OCI-LY3 (cell line): ENCODE results near the gene ASTN2.
"Not testable (repeated sequence)": the region's sequence is repeated elsewhere in the genome, so short reads cannot be mapped to it uniquely, and the experiment has no call there.

Source experiments
- H2AFZ ChIP-seq: fragments of 200-600, 300-600 bp; shearing (Covaris generic); 2 replicates; pipeline ENCODE4 v1.6.0; 2014; ENCODE audit warnings: antibody characterized with exemption, low read depth, low read length
- H3K27ac ChIP-seq: fragments of 200-600, 300-600 bp; sonication (generic); 2 replicates; pipeline ENCODE4 v1.5.1; 2014; ENCODE audit warnings: mild to moderate bottlenecking, low read length, moderate library complexity, mixed read lengths
- H3K27me3 ChIP-seq: fragments of 200-600, 300-600 bp; sonication (generic); 2 replicates; pipeline ENCODE4 v1.6.1; 2014; ENCODE audit warnings: low read depth, low read length, mixed read lengths
- H3K36me3 ChIP-seq: fragments of 200-600, 300-600 bp; sonication (generic); replicated peaks from 2 replicates; pipeline ENCODE3; 2014; ENCODE audit warnings: low read depth, low read length, mixed read lengths
- H3K4me1 ChIP-seq: fragments of 300-600, 200-600 bp; sonication (generic); 2 replicates; pipeline ENCODE4 v1.6.1; 2014; ENCODE audit warnings: low read length, mixed read lengths
- H3K4me2 ChIP-seq: fragments of 200-600, 300-600 bp; sonication (generic); 2 replicates; pipeline ENCODE4 v1.6.1; 2014; ENCODE audit warnings: low read length, mixed read lengths
- H3K4me3 ChIP-seq: fragments of 300-600, 200-600 bp; sonication (generic); 2 replicates; pipeline ENCODE4 v1.5.1; 2014; ENCODE audit warnings: antibody characterized with exemption, mild to moderate bottlenecking, low read length, moderate library complexity
- H3K79me2 ChIP-seq: fragments of 300-600, 200-600 bp; shearing (Covaris generic); 2 replicates; pipeline ENCODE4 v1.6.1; 2014; ENCODE audit warnings: mild to moderate bottlenecking, low read length, mixed read lengths
- H3K9ac ChIP-seq: fragments of 300-600, 200-600 bp; shearing (Covaris generic); 2 replicates; pipeline ENCODE4 v1.6.0; 2014; ENCODE audit warnings: mild to moderate bottlenecking, low read length, moderate library complexity
- H3K9me3 ChIP-seq: fragments of 200-600, 300-600 bp; shearing (Covaris generic); 2 replicates; pipeline ENCODE4 v1.6.1; 2014; ENCODE audit warnings: low read length, mixed read lengths; ENCODE audit not compliant: insufficient read depth
- H4K20me1 ChIP-seq: fragments of 200-600, 300-600 bp; sonication (generic); 2 replicates; pipeline ENCODE4 v1.6.1; 2016; ENCODE audit warnings: low read length, mixed read lengths; ENCODE audit not compliant: insufficient read depth
- CTCF ChIP-seq: fragments of 200-600, 300-600 bp; sonication (generic); IDR thresholded peaks from 2 replicates; pipeline ENCODE4 v1.5.1; 2014; ENCODE audit warnings: antibody characterized with exemption, low read length, low read depth
- EZH2phosphoT487 ChIP-seq: fragments of 200-600 bp; shearing (Covaris generic); IDR thresholded peaks from 2 replicates; pipeline ENCODE4 v1.6.1; 2018; ENCODE audit warnings: antibody characterized with exemption, mixed run types, low read depth

The ASTN2 gene

GRCh38 chr9:116843863-116844620, 570.8 kb downstream of the ASTN2 start:
- Histone ChIP-seq H3K9ac (no peak overlapping the region), H2AFZ (no peak overlapping the region), H3K9me3 (no peaks in the 10 kb centered on the region), H3K4me1 (no peaks in the 10 kb centered on the region), H4K20me1 (no peaks in the 10 kb centered on the region), H3K79me2 (no peaks in the 10 kb centered on the region), H3K36me3 (no peaks in the 10 kb centered on the region), H3K27me3 (peaks cover 6% of the 10 kb centered on the region), H3K4me3 (no peak overlapping the region), H3K27ac (no peak overlapping the region), H3K4me2 (no peak overlapping the region)
- TF ChIP-seq CTCF (no peak), EZH2phosphoT487 (no peak)

- H3K9ac ChIP-seq: no peak overlapping the region
- H3K27ac ChIP-seq: no peak overlapping the region
- no peaks in the 10 kb centered on the region for H3K79me2 ChIP-seq
- no peaks in the 10 kb centered on the region for H4K20me1 ChIP-seq
- TF ChIP-seq EZH2phosphoT487: no peak
- no peak for TF ChIP-seq CTCF
- no peaks in the 10 kb centered on the region for H3K27me3 ChIP-seq
- no peak overlapping the region for H3K4me3 ChIP-seq
- H3K36me3 ChIP-seq: no peaks in the 10 kb centered on the region
- H3K4me2 ChIP-seq: no peak overlapping the region
- no peaks in the 10 kb centered on the region for H3K9me3 ChIP-seq
- no peak overlapping the region for H2AFZ ChIP-seq
- H3K4me1 ChIP-seq: no peaks in the 10 kb centered on the region
These were observed 572.2 kb downstream of the ASTN2 start for GRCh38 chr9:116842658-116843057.

- not testable (repeated sequence) for H3K9me3 ChIP-seq, H3K4me1 ChIP-seq, H3K4me2 ChIP-seq, H3K79me2 ChIP-seq, H3K9ac ChIP-seq, H3K27me3 ChIP-seq, H3K4me3 ChIP-seq, H2AFZ ChIP-seq, H3K27ac ChIP-seq, H3K36me3 ChIP-seq, H4K20me1 ChIP-seq
These were observed 576.4 kb downstream of the ASTN2 start for GRCh38 chr9:116838468-116838867.

GRCh38 chr9:116837018-116837989, 577.6 kb downstream of the ASTN2 start:
- H3K9ac ChIP-seq: no peak overlapping the region
- TF ChIP-seq EZH2phosphoT487 (no peak), CTCF (no peak)

GRCh38 chr9:116830321-116830720, 584.5 kb downstream of the ASTN2 start:
- H3K79me2 ChIP-seq, H3K9me3 ChIP-seq, H3K27me3 ChIP-seq, H3K4me2 ChIP-seq, H3K4me3 ChIP-seq, H3K4me1 ChIP-seq, H3K36me3 ChIP-seq, H3K9ac ChIP-seq, H2AFZ ChIP-seq, H4K20me1 ChIP-seq, H3K27ac ChIP-seq: not testable (repeated sequence)

More at GRCh38 chr9:116837018-116837989, 577.6 kb downstream of the ASTN2 start:
- Histone ChIP-seq H3K4me1 (no peaks in the 10 kb centered on the region), H2AFZ (no peak overlapping the region), H3K36me3 (no peaks in the 10 kb centered on the region), H3K4me2 (no peak overlapping the region), H3K27me3 (peaks cover 5% of the 10 kb centered on the region; the same call in 1 of the 2 replicates), H3K4me3 (no peak overlapping the region), H3K79me2 (no peaks in the 10 kb centered on the region), H3K27ac (no peak overlapping the region), H4K20me1 (no peaks in the 10 kb centered on the region), H3K9me3 (no peaks in the 10 kb centered on the region)
